AG04450 (cell line): ENCODE measurements around the gene PSMD6. TPM values are rescaled to one million over a fixed set of nuclear protein-coding genes. Genes with fewer than 3 reads are reported as not detected.

Experiments used
- CTCF ChIA-PET: fragments of 300-600, 350-600 bp; formaldehyde crosslinking; extraction: SDS; loops from one replicate; lab custom pipeline; 2022; ENCODE audit warnings: antibody characterized with exemption, inconsistent platforms; lab: Charles Lee
- POLR2A ChIA-PET: fragments of 350-600 bp; formaldehyde crosslinking; extraction: SDS; loops from one replicate; lab custom pipeline; 2021; ENCODE audit warnings: antibody characterized with exemption, inconsistent platforms; lab: Yijun Ruan, JAX
- DNase-seq: peaks from one replicate; pipeline ENCODE4 v3.0.0-alpha.2; 2011; ENCODE audit warnings: low read depth, low spot score
- H3K27ac ChIP-seq: one replicate; pipeline ENCODE4 v1.5.1; 2012; ENCODE audit warnings: low read depth, low read length, control low read depth
- H3K27me3 ChIP-seq: one replicate; pipeline ENCODE4 v1.6.0; 2012; ENCODE audit warnings: low read length; ENCODE audit not compliant: control insufficient read depth, insufficient read depth
- H3K4me3 ChIP-seq: 2 replicates; pipeline ENCODE4 v1.5.1; 2011; ENCODE audit warnings: mild to moderate bottlenecking, low read depth, low read length, control low read depth
- H3K9me3 ChIP-seq: 2 replicates; pipeline ENCODE4 v1.5.1; 2012; ENCODE audit warnings: low read length; ENCODE audit not compliant: control insufficient read depth, insufficient read depth
- CTCF ChIP-seq: IDR thresholded peaks from 2 replicates; pipeline ENCODE4 v1.5.1; 2011; ENCODE audit warnings: low read depth, low read length, control low read depth, inconsistent platforms
- polyA minus RNA-seq: library from RNA; depleted of rRNA, polyadenylated mRNA; stranded (reverse); fragments of >200 nt; gene quantifications from 2 replicates; pipeline ENCODE4 v1.2.3, GENCODE V29; 2011; rRNA and poly(A)+ RNA removed
- polyA plus RNA-seq: library from polyadenylated mRNA; depleted of rRNA; stranded (reverse); fragments of >200 nt; gene quantifications from 2 replicates; pipeline ENCODE4 v1.2.3, GENCODE V29; 2011; rRNA removed

Gene PSMD6
- polyA plus RNA-seq = 69.4 and 83.6 TPM in 2 replicates
- polyA minus RNA-seq = 25.9 and 38.0 TPM in 2 replicates

GRCh38 chr3:64023187-64023860 is at the start of gene PSMD6:
Gene PSMD6, minus strand, starts transcription at chr3:64023494. Its CDS starts 75 bp downstream, at chr3:64023419.
- POLR2A ChIA-PET = interaction anchor here (0.6 kb wide), 1 partner anchor 478 kb away, joined by 3 read pairs; no protein-coding TSS in a partner anchor
- H3K27ac ChIP-seq = peak within 1 kb of the TSS; percentile 63
- DNase-seq = peak; percentile 57

GRCh38 chr3:64072126-64072525 is 48.8 kb upstream of the PSMD6 start:
- no peak for DNase-seq
- Histone ChIP-seq H3K4me3 (no peak overlapping the region), H3K27ac (no peak overlapping the region), H3K27me3 (no peaks in the 10 kb centered on the region), H3K9me3 (no peaks in the 10 kb centered on the region)
- ChIA-PET POLR2A (no interaction called here), CTCF (no interaction called here)
- TF ChIP-seq CTCF = no peak

More at GRCh38 chr3:64023187-64023860, at the start of gene PSMD6:
- peak; percentile 100 for TF ChIP-seq CTCF
- CTCF ChIA-PET = interaction anchor here (0.6 to 3.9 kb wide), 80 partner anchors 9 to 511 kb away, joined by 3 to 75 read pairs (median 4); partner anchors contain the start of gene PRICKLE2
- H3K27me3 ChIP-seq = no peaks in the 10 kb centered on the region
- peak within 1 kb of the TSS; percentile 95 for H3K4me3 ChIP-seq
- H3K9me3 ChIP-seq = no peaks in the 10 kb centered on the region; the same call in 1 of the 2 replicates

- H3K4me3 ChIP-seq = no peak overlapping the region
- no peak for TF ChIP-seq CTCF
- ChIA-PET POLR2A (no interaction called here), CTCF (no interaction called here)
- no peaks in the 10 kb centered on the region for H3K9me3 ChIP-seq
- H3K27me3 ChIP-seq = no peaks in the 10 kb centered on the region
- H3K27ac ChIP-seq = no peak overlapping the region
- no peak for DNase-seq
These were observed 47.4 kb upstream of the PSMD6 start for GRCh38 chr3:64070704-64071103.

GRCh38 chr3:64067506-64068346 is 44.4 kb upstream of the PSMD6 start:
- Histone ChIP-seq H3K27me3 (no peaks in the 10 kb centered on the region), H3K9me3 (no peaks in the 10 kb centered on the region), H3K4me3 (no peak overlapping the region), H3K27ac (no peak overlapping the region)
- ChIA-PET CTCF (interaction anchor here (0.8 to 1.1 kb wide), 2 partner anchors 416 to 417 kb away, joined by 3 read pairs; no protein-coding TSS in a partner anchor), POLR2A (no interaction called here)
- no peak for TF ChIP-seq CTCF
- DNase-seq = no peak
